Ascending aorta (tissue), 2 donors: Measurements from ENCODE around the gene ATP1B1. TPM values are rescaled to one million over a fixed set of nuclear protein-coding genes. Genes with fewer than 3 reads are reported as not detected.

Experiments
- DNase-seq, 2 donors: peaks; one replicate each; pipeline ENCODE4 v3.0.0-alpha.2; 2019; ENCODE audit warnings: low spot score in 2 of 2
- H3K27ac ChIP-seq, 2 donors: fragments of 200-600 bp; sonication (generic); one replicate each; pipeline ENCODE4 v1.5.1; 2016 to 2017; ENCODE audit warnings: mild to moderate bottlenecking in 1 of 2
- H3K27me3 ChIP-seq: fragments of 200-600 bp; sonication (generic); one replicate; pipeline ENCODE4 v1.5.1; 2017
- H3K36me3 ChIP-seq, 2 donors: fragments of 200-600 bp; sonication (generic); one replicate each; pipeline ENCODE4 v1.5.1; 2016
- H3K4me1 ChIP-seq, 2 donors: fragments of 200-600 bp; sonication (generic); one replicate each; pipeline ENCODE4 v1.5.1; 2016 to 2017; ENCODE audit warnings: mild to moderate bottlenecking in 1 of 2
- H3K4me3 ChIP-seq, 2 donors: fragments of 200-600 bp; sonication (generic); one replicate each; pipeline ENCODE4 v1.5.1; 2016 to 2017; ENCODE audit warnings: mild to moderate bottlenecking in 1 of 2
- H3K9me3 ChIP-seq, 2 donors: fragments of 200-600 bp; sonication (generic); one replicate each; pipeline ENCODE4 v1.5.1; 2016
- CTCF ChIP-seq, 3 experiments: fragments of 200-600 bp in 2 of 3; fragments of 450-650 bp in 1 of 3; sonication (generic) in 2 of 3; IDR thresholded peaks; one replicate each; pipeline ENCODE4 v1.5.1; 2016 to 2019; ENCODE audit warnings: antibody characterized with exemption in 3 of 3, mild to moderate bottlenecking in 1 of 3, moderate library complexity in 1 of 3
- intact Hi-C: fragments of 100-400 bp; cut with DNase I; formaldehyde crosslinking; loops from one replicate; pipeline ENCODE4 v1.15.1; 2023
- total RNA-seq: library from RNA; depleted of rRNA; stranded (reverse); fragments of >200 nt; gene quantifications from one replicate; pipeline ENCODE4 v1.1.0, GENCODE V29; 2016

ATP1B1 gene
- total RNA-seq, 1 donor from 2014 or later, result 3.5 TPM

GRCh38 chr1:169117599-169117998 is 11.1 kb downstream of the ATP1B1 start:
- no peaks in the 10 kb centered on the region for H3K9me3 ChIP-seq
- DNase-seq, result no peak
- TF ChIP-seq CTCF (IDR thresholded peaks at IDR 0.05), result no peak
- no peaks in the 10 kb centered on the region for H3K36me3 ChIP-seq
- peaks cover 0 to 4% of the 10 kb centered on the region in 2 donors for H3K4me1 ChIP-seq
- intact Hi-C loops, result no loop called here
- no peaks in the 10 kb centered on the region for H3K27me3 ChIP-seq
- H3K27ac ChIP-seq, result no peak overlapping the region
- H3K4me3 ChIP-seq, result no peak overlapping the region

- peaks cover 0 to 2% of the 10 kb centered on the region in 2 donors for H3K4me1 ChIP-seq
- no peak for TF ChIP-seq CTCF (IDR thresholded peaks at IDR 0.05)
- H3K27ac ChIP-seq, result no peak overlapping the region
These were observed 11.7 kb downstream of the ATP1B1 start for GRCh38 chr1:169118227-169118626.

GRCh38 chr1:169119405-169119804 is 12.9 kb downstream of the ATP1B1 start:
- Histone ChIP-seq H3K4me3 (no peak overlapping the region), H3K36me3 (no peaks in the 10 kb centered on the region), H3K4me1 (no peaks in the 10 kb centered on the region), H3K27me3 (no peaks in the 10 kb centered on the region), H3K9me3 (no peaks in the 10 kb centered on the region), H3K27ac (no peak overlapping the region)
- no peak for TF ChIP-seq CTCF (IDR thresholded peaks at IDR 0.05)
- intact Hi-C loops, result no loop called here
- DNase-seq, result no peak

More at GRCh38 chr1:169118227-169118626, 11.7 kb downstream of the ATP1B1 start:
- H3K36me3 ChIP-seq, result no peaks in the 10 kb centered on the region
- DNase-seq, result no peak
- no peaks in the 10 kb centered on the region for H3K27me3 ChIP-seq
- intact Hi-C loops, result no loop called here
- no peaks in the 10 kb centered on the region for H3K9me3 ChIP-seq
- H3K4me3 ChIP-seq, result no peak overlapping the region

- H3K4me1 ChIP-seq, result no peaks in the 10 kb centered on the region
- DNase-seq, result no peak
- TF ChIP-seq CTCF (IDR thresholded peaks at IDR 0.05), result no peak
- H3K36me3 ChIP-seq, result no peaks in the 10 kb centered on the region
- intact Hi-C loops, result no loop called here
- H3K9me3 ChIP-seq, result no peaks in the 10 kb centered on the region
- no peaks in the 10 kb centered on the region for H3K27me3 ChIP-seq
- H3K4me3 ChIP-seq, result no peak overlapping the region
- no peak overlapping the region for H3K27ac ChIP-seq
These were observed 13.6 kb downstream of the ATP1B1 start for GRCh38 chr1:169120066-169120465.

GRCh38 chr1:169121146-169121923 is 14.8 kb downstream of the ATP1B1 start:
- DNase-seq, result no peak
- Histone ChIP-seq H3K27ac (no peak overlapping the region), H3K27me3 (no peaks in the 10 kb centered on the region), H3K36me3 (no peaks in the 10 kb centered on the region), H3K4me3 (no peak overlapping the region), H3K9me3 (no peaks in the 10 kb centered on the region), H3K4me1 (no peaks in the 10 kb centered on the region)
- intact Hi-C loops, result no loop called here
- no peak for TF ChIP-seq CTCF (IDR thresholded peaks at IDR 0.05)
